Middle frontal gyrus (tissue), 1 donor: ENCODE data around the gene NEXMIF.
"Not testable (repeated sequence)": the region's sequence is repeated elsewhere in the genome, so short reads cannot be mapped to it uniquely, and the experiment has no call there.

ENCODE experiments used
- DNase-seq: peaks from one replicate; pipeline ENCODE4 v3.0.0-alpha.2; 2015; ENCODE audit warnings: low spot score; ENCODE audit errors: extremely low spot score

The NEXMIF gene

GRCh38 chrX:74797338-74797887 is 127.8 kb downstream of the NEXMIF start:
- no peak for DNase-seq

DNA sequence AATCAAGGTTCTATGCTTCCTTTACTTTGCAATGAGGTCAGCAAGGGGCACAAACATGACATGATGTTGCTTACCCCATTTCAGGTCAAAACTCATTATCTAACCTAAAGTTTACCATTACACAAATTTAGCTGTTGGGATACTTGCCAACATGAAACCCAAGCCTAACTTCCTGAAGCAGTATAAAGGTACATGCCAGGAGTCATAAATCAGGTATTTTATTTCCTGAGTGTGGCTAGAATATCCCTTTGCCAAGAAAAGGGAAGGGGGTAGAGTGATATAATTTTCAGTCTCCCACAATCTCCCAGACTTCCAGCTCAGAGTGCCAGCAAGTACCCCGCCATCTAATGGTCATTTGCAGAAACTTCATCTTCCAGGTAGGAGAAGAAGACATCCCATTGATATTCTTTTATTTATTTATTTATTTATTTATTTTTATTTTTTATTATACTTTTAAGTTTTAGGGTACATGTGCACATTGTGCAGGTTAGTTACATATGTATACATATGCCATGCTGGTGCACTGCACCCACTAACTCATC is 136.6 kb downstream of the NEXMIF start:
- no peak for DNase-seq

GRCh38 chrX:74784629-74785028 is 140.6 kb downstream of the NEXMIF start:
- no peak for DNase-seq

DNA sequence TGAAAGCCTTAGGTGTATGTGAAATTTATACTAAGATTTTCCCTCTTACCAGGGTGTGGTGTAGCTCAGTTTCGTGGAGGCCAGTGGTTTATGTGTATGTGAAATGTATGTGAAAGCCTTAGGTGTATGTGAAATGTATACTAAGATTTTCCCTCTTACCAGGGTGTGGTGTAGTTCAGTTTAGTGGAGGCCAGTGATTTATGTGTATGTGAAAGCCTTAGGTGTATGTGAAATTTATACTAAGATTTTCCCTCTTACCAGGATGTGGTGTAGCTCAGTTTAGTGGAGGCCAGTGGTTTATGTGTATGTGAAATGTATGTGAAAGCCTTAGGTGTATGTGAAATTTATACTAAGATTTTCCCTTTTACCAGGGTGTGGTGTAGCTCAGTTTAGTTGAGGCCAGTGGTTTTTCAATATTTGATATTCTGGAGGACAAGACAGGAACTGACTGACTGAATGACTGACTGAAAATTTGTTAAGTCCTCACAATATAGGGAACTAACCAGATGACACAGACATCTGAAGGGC is 143.7 kb downstream of the NEXMIF start:
- no peak for DNase-seq

GRCh38 chrX:74779175-74779574 is 146.1 kb downstream of the NEXMIF start:
- no peak for DNase-seq

DNA sequence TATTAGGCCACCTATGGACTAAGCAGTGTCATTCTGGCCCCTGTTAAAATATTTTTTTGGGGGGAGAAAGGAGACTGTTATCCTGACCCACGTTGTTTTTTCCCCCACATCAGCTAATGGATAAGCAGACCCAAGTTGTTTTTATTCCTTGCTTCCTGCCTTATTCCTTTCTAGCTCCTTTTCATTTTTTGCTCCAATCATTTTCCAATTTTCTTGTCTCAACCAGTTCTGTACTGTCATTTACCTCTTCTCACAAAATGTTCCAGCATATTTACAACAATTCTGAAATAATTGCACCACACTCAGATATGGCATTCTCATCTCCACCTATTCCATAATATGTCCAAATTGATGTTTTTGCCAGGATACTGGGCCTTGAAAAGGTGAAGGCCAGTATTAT is 150.3 kb downstream of the NEXMIF start:
- DNase-seq: no peak

- no peak for DNase-seq
These were observed 188.8 kb downstream of the NEXMIF start for GRCh38 chrX:74736450-74736849.

DNA sequence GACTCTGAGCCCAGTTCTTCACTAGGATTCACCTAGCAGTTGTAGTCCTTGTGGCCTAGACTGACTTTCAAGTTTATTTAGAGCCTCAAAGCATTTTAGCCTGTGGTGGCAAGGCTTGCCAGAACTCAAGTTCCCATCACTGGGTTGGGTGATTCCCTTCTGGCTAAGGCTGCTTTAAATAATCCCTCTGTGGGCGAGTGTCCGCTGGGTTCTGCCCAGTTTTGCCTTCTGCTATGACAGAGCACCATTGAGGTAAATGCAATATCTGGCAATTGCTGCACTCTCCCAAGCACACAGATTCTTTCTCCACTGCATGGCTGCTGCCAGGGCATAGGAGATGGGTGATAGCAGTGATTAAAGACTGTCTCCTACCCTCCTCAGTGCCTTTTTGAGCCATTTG is 220.0 kb downstream of the NEXMIF start:
- no peak for DNase-seq

DNA sequence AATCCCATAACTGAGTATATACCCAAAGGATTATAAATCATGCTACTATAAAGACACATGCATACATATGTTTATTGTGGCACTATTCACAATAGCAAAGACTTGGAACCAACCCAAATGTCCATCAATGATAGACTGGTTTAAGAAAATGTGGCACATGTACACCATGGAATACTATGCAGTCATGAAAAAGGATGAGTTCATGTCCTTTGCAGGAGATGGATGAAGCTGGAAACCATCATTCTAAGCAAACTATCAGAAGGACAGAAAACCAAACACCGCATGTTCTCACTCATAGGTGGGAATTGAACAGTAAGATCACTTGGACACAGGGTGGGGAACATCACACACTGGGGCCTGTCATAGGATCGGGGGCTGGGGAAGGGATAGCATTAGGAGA is 223.9 kb downstream of the NEXMIF start:
- not testable (repeated sequence) for DNase-seq

DNA sequence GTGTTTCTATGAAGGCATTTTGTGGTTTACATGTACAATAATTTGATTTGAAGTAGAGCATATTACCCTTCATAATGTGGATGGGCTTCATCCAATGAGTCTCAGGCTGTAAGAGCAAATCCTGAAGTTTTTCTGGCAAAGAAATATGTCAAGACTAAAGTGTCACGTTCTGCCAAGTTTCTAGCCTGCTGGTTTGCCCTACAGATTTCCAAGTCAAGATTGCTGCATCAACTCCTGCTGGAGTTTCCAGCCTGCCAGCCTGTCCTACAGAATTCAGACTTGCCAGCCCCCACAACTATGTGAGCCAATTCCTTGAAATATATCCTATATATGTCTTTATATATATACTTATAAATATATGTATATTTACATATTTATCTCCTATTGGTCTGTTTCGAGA is 240.8 kb downstream of the NEXMIF start:
- no peak for DNase-seq
